ENCODE measurements around the gene ANKRD55. TPM values are rescaled to one million over a fixed set of nuclear protein-coding genes. Genes with fewer than 3 reads are reported as not detected.

Gene ANKRD55
- total and polyA plus RNA-seq, 2 of the 8 experiments (the other 6 are each of a cell fraction or from before 2014, with no cell fraction given): not detected

DNA sequence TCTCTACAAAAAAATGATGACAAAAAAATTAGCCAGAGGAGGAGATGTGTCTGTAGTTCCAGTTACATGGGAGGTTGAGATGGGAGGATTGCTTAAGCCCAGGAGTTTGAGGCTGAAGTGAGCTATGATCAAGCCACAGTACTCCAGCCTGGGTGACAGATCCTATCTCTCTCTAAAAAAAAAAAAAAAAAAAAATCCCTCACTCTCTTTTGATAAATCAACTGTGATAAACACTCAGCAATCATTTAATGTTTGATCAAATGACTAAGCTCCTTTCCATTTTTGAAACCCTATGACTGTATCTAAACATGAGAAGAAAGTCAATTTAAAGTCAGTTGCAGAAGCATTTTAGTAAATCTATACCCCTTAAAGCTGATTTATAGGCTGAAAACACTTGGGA, 126.3 kb downstream of the ANKRD55 start:
- Histone ChIP-seq H3K4me1 (replicated peaks in 1 of 4; ENCODE audit: control insufficient read depth in 3 of 4, insufficient read depth in 4 of 4, low read length in 3 of 4) (no peaks in the 10 kb centered on the region), H2BK15ac (ENCODE audit: low read length) (no peak overlapping the region), H4K8ac (ENCODE audit: extremely low read depth, insufficient read depth, low read length) (no peak overlapping the region), H3K79me1 (ENCODE audit: low read depth, low read length) (no peaks in the 10 kb centered on the region), H2AK5ac (ENCODE audit: low read depth, low read length) (no peak overlapping the region), H2BK12ac (ENCODE audit: low read depth, low read length) (no peak overlapping the region), H2BK5ac (ENCODE audit: low read depth, low read length) (no peak overlapping the region), H2BK20ac (ENCODE audit: low read length) (no peak overlapping the region), H3K27ac (ENCODE audit: low read depth, low read length) (no peak overlapping the region), H3K79me2 (ENCODE audit: control insufficient read depth in 1 of 2, insufficient read depth in 2 of 2, low read length in 2 of 2) (no peaks in the 10 kb centered on the region), H2BK120ac (replicated peaks; ENCODE audit: low read depth, low read length) (no peak overlapping the region), H3K4ac (replicated peaks; ENCODE audit: insufficient read length, low read depth, low read length) (no peak overlapping the region), H4K91ac (replicated peaks; ENCODE audit: insufficient read length, low read length) (no peak overlapping the region), H3K23ac (ENCODE audit: insufficient read length) (no peak overlapping the region), H3K56ac (replicated peaks; ENCODE audit: insufficient read length, low read depth, low read length) (no peak overlapping the region), H4K5ac (ENCODE audit: insufficient read length, low read depth, low read length) (no peak overlapping the region), H3K18ac (ENCODE audit: extremely low read depth, low read length) (no peak overlapping the region), H2AFZ (ENCODE audit: low read length) (no peak overlapping the region), H3K36me3 (ENCODE audit: control insufficient read depth in 2 of 4, insufficient read depth in 4 of 4, low read length in 3 of 4) (no peaks in the 10 kb centered on the region), H3K9ac (replicated peaks in 1 of 4; ENCODE audit: extremely low read depth in 1 of 4, low read depth in 3 of 4, low read length in 3 of 4) (no peak overlapping the region), H3K14ac (ENCODE audit: insufficient read length) (no peak overlapping the region), H4K20me1 (replicated peaks in 1 of 2; ENCODE audit: control insufficient read depth in 1 of 2, insufficient read depth in 2 of 2, low read length in 2 of 2) (no peaks in the 10 kb centered on the region), H3K9me3 (ENCODE audit: insufficient read depth in 2 of 2, low read depth in 1 of 2, low read length in 1 of 2) (no peaks in the 10 kb centered on the region), H3K4me2 (ENCODE audit: insufficient read depth in 1 of 2, low read depth in 2 of 2, low read length in 2 of 2) (no peak overlapping the region), H3K23me2 (ENCODE audit: low read depth, low read length) (no peaks in the 10 kb centered on the region), H3K4me3 (ENCODE audit: extremely low read depth in 1 of 4, insufficient read depth in 2 of 4, low read depth in 3 of 4, low read length in 4 of 4) (no peak overlapping the region), H3K27me3 (replicated peaks in 1 of 4; ENCODE audit: control insufficient read depth in 3 of 4, extremely low read depth in 1 of 4, insufficient read depth in 3 of 4, low read length in 3 of 4) (no peaks in the 10 kb centered on the region)
- DNase-seq (ENCODE audit: low read depth in 1 of 2, low spot score in 2 of 2) (no peak), FAIRE-seq (no peak)
- ChIA-PET CTCF (ENCODE audit: partially characterized antibody) (interaction anchor here (0.8 kb wide), 1 partner anchor 115 kb away, joined by 3 read pairs; no protein-coding TSS in a partner anchor), POLR2A (ENCODE audit: partially characterized antibody) (no interaction called here)
- no peak for TF ChIP-seq BCL11A (IDR thresholded peaks at IDR 0.05; ENCODE audit: low read depth in 2 of 2, low read length in 2 of 2)
- TF ChIP-seq SP2 (IDR thresholded peaks at IDR 0.05; ENCODE audit: low read length): no peak
- TF ChIP-seq KDM1A (IDR thresholded peaks at IDR 0.05; ENCODE audit: borderline replicate concordance, low read length): no peak
- no peak for TF ChIP-seq TCF12 (IDR thresholded peaks at IDR 0.05; ENCODE audit: low read depth, low read length)
- no peak for TF ChIP-seq EZH2 (IDR thresholded peaks at IDR 0.05; ENCODE audit: low read depth, low read length, severe bottlenecking)
- TF ChIP-seq YY1 (IDR thresholded peaks at IDR 0.05; ENCODE audit: low read depth, low read length): no peak
- no peak for TF ChIP-seq POLR2A (IDR thresholded peaks at IDR 0.05; ENCODE audit: control extremely low read depth in 1 of 2, low read depth in 2 of 2, low read length in 2 of 2)
- TF ChIP-seq, protein P1, sequence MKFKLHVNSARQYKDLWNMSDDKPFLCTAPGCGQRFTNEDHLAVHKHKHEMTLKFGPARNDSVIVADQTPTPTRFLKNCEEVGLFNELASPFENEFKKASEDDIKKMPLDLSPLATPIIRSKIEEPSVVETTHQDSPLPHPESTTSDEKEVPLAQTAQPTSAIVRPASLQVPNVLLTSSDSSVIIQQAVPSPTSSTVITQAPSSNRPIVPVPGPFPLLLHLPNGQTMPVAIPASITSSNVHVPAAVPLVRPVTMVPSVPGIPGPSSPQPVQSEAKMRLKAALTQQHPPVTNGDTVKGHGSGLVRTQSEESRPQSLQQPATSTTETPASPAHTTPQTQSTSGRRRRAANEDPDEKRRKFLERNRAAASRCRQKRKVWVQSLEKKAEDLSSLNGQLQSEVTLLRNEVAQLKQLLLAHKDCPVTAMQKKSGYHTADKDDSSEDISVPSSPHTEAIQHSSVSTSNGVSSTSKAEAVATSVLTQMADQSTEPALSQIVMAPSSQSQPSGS (IDR thresholded peaks at IDR 0.05; ENCODE audit: low read length): no peak
- no peak for TF ChIP-seq TBP (IDR thresholded peaks at IDR 0.05; ENCODE audit: low read depth, low read length)
- no peak for TF ChIP-seq POLR2AphosphoS5 (IDR thresholded peaks at IDR 0.05; ENCODE audit: low read depth, low read length)
- no peak for TF ChIP-seq NRF1 (IDR thresholded peaks at IDR 0.05; ENCODE audit: low read depth, low read length)
- TF ChIP-seq JUND (IDR thresholded peaks at IDR 0.05; ENCODE audit: low read length): no peak
